ENCODE measurements around the gene RSPH10B2.
"Not testable (repeated sequence)": the region's sequence is repeated elsewhere in the genome, so short reads cannot be mapped to it uniquely, and the experiment has no call there.

RSPH10B2 gene

DNA sequence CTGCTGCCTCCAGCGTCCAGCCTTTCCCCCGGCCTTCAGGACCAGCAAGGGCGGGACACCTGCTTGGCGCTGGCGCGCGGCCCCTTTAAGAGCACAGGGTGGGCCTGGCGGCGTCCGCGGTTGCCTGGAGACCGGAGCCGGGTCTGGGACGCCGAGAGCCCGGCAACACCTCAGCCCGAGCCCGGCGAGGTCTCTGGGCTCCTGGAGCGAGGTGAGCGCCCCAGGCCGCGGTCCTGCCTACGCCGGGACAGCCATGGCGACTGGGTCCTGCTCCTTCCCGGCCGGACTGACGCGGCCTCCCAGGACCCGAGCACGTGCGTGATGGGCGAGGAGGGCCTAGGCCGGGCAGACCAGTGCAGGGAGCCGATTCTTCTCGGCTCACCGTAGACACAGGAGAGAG, at the start of gene RSPH10B2:
RSPH10B2 (plus strand) TSS at position 140 of the 400 bp plus-strand sequence. CDS start 3,575 bp downstream, outside the sequence.
- DNase-seq (ENCODE audit: low spot score): not testable (repeated sequence)

DNA sequence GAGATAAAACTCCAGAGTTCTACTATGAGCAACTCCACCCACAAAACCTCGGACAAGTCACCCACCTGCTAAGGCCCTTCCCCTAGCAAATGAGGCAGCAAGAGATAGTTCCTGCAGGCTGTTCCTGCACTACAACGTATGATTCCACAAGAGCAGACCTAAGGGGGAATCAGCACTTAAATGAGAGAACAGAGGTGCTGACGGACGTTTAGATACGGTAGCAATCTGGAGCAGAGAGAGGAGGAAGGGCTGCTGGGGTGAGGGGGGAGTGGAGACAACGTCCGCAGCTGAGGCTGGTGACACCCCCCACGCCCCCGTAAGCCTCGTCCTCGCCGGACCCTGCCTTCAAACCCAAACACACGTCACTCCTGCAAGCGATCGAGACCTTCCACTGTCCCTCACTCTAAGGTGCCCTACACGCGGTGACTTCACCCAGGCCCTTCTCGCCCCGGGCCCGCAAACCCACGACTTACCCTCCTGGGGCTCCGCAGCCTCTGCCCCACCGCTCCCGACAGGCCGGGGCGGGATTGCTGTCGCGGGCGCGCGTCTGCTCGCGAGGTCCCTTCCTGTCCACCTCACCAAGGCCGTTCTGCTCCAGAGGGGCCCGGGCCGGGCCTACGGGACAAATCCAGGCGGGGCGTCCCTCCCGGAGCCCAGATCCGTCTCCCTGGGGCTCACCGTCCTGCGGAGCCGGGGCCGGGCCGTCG, 47.8 kb upstream of the RSPH10B2 start:
- DNase-seq (ENCODE audit: low spot score): no peak

- peak; percentile 96 for DNase-seq (ENCODE audit: low spot score)
These were observed 47.1 kb upstream of the RSPH10B2 start, which contains the start of gene ZNF12 for GRCh38 chr7:6706666-6707407. Gene ZNF12, minus strand, starts transcription at chr7:6706947. Its CDS starts 1,774 bp downstream, at chr7:6705173.

- no peak for DNase-seq (ENCODE audit: low spot score)
These were observed 45.6 kb upstream of the RSPH10B2 start for GRCh38 chr7:6708304-6708703.

- no peak for DNase-seq (ENCODE audit: low spot score)
These were observed 44.1 kb upstream of the RSPH10B2 start for GRCh38 chr7:6709808-6710207.

DNA sequence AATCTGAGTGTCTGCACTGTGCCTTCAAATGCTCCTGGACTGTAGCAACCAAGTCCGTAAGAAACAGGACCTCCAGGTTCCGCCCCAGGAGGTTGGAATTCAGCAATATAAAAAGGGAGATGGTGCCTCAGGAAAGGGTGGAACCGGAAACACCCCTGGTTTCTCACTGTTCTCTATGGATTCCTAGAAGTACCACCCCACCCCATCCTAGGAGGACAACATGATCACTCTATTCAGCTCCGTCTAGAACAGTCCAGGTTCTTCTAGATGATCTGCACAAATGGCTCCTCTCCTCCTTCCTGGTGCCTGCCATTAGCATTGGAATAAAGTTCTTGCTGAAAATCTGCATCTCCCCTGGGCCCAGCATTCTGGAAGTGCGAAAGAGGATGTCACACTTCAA, 39.5 kb upstream of the RSPH10B2 start:
- no peak for DNase-seq (ENCODE audit: low spot score)

DNA sequence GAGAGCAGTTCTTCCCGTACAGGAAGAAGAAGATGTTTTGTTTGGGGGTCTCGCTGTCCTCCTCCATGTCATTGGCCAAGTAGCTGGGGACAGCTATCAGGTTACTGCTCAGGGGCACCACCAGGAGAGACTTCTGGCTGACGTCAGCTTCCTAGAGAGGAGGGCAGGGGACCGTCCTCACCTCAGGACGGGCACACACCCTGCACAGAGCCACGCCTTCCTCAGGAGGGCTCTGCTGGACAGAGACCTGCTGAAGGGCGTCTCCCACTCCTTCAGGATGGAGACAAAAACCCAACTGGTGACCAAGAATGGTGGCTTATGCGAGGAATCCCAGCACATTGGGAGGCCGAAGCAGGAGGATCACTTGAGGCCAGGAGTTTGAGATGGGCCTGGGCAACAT, 38.0 kb upstream of the RSPH10B2 start:
- not testable (repeated sequence) for DNase-seq (ENCODE audit: low spot score)

DNA sequence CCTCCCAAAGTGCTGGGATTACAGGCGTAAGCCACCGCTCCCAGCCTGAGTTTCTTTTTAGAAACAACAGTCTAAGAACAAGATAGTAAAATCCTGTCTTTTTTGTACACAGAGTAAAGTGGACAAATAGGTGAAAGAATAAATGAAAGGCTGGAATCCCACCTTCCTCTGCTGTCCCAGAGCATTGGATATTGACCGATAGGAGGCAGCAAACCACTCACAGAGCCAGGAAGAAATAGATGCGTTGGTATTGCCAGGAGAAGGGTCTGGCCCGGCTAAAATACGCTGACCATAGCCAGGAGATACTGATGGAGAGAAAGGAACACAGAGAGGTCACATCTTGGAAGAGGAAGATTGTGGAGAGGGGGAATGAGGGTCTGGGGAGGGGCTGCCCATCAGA, 35.8 kb upstream of the RSPH10B2 start:
- DNase-seq (ENCODE audit: low spot score): no peak

GRCh38 chr7:6724351-6724750, 29.6 kb upstream of the RSPH10B2 start:
- DNase-seq (ENCODE audit: low spot score): not testable (repeated sequence)

- DNase-seq (ENCODE audit: low spot score): no peak
These were observed 28.9 kb upstream of the RSPH10B2 start for GRCh38 chr7:6725003-6725402.

GRCh38 chr7:6726341-6726740, 27.6 kb upstream of the RSPH10B2 start:
- DNase-seq (ENCODE audit: low spot score): not testable (repeated sequence)

GRCh38 chr7:6727663-6728062, 26.2 kb upstream of the RSPH10B2 start:
- no peak for DNase-seq (ENCODE audit: low spot score)

- not testable (repeated sequence) for DNase-seq (ENCODE audit: low spot score)
These were observed 24.9 kb upstream of the RSPH10B2 start for GRCh38 chr7:6728893-6729491.

GRCh38 chr7:6729492-6730342, 24.2 kb upstream of the RSPH10B2 start:
- peak; percentile 83 for DNase-seq (ENCODE audit: low spot score)

DNA sequence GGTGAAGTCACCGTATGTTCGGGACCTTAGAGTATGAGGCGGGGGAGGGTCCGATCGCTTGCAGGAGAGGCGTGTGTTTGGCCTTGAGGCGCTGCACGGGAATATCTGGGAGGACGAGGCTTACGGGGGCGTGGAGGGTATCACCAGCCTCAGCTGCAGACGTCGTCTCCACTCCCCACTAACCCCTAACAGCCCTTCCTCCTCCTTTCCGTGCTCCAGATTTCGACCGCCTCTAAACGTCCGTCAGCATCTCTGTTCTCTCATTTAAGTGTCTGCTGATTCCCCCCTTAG, 23.6 kb upstream of the RSPH10B2 start:
- DNase-seq (ENCODE audit: low spot score): no peak

- not testable (repeated sequence) for DNase-seq (ENCODE audit: low spot score)
These were observed 15.5 kb upstream of the RSPH10B2 start for GRCh38 chr7:6738415-6738814.

- DNase-seq (ENCODE audit: low spot score): not testable (repeated sequence)
These were observed 9.3 kb upstream of the RSPH10B2 start for GRCh38 chr7:6744410-6745100.

GRCh38 chr7:6749335-6749734, 4.6 kb upstream of the RSPH10B2 start:
- DNase-seq (ENCODE audit: low spot score): not testable (repeated sequence)

DNA sequence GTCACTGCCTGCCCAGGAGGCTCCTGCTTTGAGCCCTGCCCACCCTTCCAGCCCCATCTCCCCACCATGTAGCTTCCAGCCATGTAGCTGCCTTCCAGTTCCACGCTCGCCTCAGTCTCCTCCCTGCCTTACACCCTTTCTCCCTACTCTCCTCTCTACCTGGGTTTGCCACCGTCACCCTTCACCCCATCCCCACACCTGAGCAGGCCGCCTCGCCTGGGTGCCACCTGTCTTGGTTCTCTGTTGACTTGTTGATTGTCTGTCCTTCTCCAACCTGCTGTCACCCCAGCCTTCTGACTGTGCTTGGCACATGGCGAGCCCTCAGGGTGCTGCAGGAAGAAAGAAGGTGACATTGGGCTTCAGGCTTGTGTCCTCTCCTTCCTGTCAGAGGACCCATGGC, 3.7 kb upstream of the RSPH10B2 start:
- DNase-seq (ENCODE audit: low spot score): not testable (repeated sequence)

- not testable (repeated sequence) for DNase-seq (ENCODE audit: low spot score)
These were observed 7.3 kb downstream of the RSPH10B2 start for GRCh38 chr7:6761186-6761585.

DNA sequence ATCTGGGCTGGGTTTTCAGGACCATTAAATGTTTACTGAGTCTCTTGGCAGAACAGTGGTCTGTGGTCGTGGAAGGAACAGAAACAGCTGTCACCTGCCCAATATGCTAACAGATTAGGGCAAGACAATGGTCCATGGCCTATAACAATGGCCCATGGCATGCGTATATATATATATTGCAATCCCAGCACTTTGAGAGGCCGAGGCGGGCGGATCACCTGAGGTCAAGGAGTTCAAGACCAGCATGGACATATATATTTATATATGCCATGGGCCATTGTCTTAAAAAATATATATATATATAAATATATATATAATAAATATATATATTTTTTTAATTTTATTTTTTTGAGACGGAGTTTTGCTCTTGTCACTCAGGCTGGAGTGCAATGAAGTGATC, 27.7 kb downstream of the RSPH10B2 start:
- not testable (repeated sequence) for DNase-seq (ENCODE audit: low spot score)
